GM18870 (cell line): ENCODE results near the gene MB21D2.
A peak's percentile ranks its signal among the peaks of the same experiment; 100 is the strongest.
"Not testable (repeated sequence)": the region's sequence is repeated elsewhere in the genome, so short reads cannot be mapped to it uniquely, and the experiment has no call there.

Experiments
- ATAC-seq: cut with Tn5 transposase; IDR thresholded peaks from one replicate; pipeline ENCODE4 v1.9.1; 2021; ENCODE audit warnings: moderate library complexity; ENCODE audit not compliant: unreplicated experiment

Gene MB21D2, protein sequence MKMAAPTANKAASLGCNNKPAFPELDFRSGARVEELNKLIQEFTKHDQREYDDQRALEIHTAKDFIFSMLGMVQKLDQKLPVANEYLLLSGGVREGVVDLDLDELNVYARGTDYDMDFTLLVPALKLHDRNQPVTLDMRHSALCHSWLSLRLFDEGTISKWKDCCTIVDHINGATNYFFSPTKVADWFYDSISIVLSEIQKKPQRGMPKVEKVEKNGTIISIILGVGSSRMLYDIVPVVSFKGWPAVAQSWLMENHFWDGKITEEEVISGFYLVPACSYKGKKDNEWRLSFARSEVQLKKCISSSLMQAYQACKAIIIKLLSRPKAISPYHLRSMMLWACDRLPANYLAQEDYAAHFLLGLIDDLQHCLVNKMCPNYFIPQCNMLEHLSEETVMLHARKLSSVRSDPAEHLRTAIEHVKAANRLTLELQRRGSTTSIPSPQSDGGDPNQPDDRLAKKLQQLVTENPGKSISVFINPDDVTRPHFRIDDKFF

DNA sequence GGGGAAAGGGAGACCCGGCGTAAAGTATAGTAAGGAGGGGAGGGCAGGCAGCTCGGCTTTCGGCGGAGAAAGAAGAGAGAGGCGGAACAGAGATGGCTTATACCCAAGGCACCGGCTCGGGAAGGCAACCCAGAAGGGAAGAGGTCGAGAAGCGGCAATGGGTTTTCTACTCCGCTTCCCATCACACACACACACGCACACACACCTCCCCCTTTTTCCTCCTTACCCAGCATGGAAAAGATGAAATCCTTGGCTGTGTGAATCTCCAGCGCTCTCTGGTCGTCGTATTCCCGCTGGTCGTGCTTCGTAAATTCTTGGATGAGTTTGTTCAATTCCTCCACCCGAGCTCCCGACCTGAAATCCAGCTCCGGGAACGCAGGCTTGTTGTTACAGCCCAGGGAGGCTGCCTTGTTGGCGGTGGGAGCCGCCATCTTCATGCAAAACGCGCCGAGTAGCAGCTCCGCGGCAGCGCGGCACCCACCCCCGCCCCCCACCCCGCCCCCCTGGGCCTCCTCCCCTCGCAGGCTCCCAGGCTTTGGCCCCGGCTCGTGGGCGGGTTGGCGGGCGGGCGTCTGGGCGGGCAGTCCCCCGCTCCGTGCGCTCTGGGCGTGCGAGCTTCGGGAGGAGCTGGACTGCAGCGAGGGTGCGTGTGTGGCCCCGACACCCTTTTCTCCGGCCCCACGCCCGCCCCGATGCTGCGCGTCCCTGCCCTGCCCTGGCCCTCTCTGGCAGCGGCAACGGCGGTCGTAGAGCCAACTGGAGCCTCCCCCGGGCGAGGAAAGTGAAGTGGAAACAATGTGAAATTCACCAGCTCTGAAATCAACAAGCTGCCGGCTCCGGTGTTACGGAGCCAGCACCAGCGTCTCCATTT lies at the start of gene MB21D2:
TSS of gene MB21D2 (minus strand) at position 453 of the 871 bp plus-strand sequence. CDS start at position 437, 16 bp downstream.
- peak; percentile 47 for ATAC-seq

GRCh38 chr3:192964959-192965719 lies 47.5 kb upstream of the MB21D2 start:
- ATAC-seq = not testable (repeated sequence)

DNA sequence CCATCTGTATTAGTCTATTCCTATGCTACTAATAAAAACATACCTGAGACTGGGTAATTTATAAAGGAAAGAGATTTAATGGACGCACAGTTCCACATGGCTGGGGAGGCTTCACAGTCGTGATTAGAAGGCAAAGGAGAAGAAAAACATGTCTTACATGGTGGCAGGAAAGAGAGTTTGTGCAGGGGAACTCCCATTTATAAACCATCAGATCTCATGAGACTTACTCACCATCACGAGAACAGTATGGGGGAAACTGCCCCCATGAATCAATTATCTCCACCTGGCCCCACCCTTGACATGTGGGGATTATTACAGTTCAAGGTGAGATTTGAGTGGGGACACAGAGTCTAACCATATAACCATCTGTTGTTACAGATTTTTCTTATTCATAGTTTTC lies 42.1 kb upstream of the MB21D2 start:
- ATAC-seq = no peak

DNA sequence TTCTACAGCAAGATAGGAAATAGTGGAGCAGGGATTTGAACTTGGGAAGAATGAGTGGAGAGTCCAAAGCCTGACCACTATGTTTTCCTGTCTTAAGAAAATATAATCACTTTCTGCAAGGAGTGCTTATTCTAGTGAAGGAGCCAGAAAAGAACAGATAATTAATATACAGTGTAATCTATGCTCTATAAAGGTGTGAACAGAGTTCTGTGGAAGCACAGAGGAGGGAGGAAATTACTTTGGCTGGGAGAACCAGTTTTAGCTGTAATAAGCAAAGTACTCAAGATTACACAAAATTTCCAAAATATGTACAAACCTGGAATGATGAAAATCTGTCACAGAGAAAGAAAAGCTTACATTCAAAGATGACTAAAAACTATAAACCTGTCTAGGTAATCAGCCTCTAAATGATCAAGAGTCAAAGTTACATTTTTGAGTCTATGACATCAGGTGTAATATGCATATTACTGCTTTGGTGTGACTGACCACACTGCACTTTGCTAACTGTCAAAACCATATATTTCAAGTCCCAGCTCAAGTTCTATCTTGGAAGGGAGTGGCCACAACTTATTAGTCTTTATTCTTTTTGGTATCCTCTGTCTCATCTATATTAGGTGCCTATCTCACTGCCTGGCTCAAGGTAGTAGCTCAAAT lies 40.7 kb upstream of the MB21D2 start:
- ATAC-seq = no peak

DNA sequence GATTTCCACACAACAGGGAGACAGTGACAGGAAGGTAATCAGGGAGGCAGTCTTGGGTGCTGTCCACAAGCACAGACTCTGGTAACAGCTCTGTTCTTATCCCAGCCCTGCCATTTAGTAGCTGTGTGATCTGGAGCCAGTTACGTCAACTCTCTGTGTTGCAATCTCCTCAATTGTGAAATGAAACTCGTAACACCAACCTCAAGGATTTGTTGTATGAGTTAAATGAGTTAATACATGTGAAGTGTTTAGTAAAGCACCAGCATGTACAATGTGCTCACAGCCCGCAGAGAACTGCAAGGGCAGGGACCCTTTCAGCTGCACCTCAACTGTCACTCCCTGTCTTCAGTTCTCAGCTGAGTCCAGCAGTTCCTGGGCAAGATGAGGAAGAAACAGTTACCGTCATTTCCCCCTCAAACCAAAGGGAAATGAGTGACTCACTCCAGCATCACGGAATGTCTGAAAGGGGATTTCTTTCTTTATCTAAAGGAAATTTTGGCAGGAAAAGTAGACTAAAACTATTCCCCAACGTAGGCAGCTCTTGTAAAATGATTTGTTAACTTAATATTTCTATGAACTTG lies 39.9 kb upstream of the MB21D2 start:
- ATAC-seq = no peak

- ATAC-seq = no peak
Observed at GRCh38 chr3:192953926-192954325, 36.3 kb upstream of the MB21D2 start.

- ATAC-seq = no peak
Observed at GRCh38 chr3:192947421-192947820, 29.8 kb upstream of the MB21D2 start.

DNA sequence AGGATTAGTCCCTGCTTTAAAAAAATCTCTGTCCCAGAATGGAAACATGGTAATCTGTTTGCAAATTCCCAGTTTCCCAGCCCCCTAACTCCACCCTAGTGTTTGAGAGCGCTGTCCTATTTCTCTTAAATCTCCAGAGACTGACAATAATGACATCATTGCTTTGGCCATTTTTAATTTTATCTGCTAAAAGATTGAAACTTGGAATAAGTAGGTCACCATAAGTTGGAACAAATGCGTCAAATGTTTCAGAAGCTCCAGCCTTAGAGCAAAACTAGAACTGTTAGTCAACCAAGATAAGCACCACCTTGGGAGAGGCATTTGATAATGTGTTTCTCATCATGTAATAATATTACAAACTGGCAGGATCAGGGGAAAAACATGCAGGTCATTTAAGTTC lies 25.7 kb upstream of the MB21D2 start:
- no peak for ATAC-seq

DNA sequence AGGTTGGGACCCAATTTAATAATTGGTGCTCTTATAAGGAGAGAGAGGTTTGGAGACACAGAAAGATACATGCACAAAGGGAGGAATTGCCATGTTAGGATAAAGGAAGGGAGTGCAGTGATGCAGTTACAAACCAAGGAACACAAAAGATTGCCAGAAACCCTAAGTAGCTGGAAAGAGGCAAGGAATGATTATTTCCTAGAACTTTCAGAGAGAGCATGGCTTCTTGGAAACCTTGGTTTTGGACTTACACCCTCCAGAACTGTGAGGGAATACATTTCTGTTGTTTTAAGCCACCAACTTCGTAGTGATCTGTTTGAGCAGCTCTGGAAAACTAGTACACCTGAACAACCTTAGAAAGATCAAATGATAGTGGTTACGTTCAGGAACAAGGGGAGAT lies 25.0 kb upstream of the MB21D2 start:
- ATAC-seq = no peak

GRCh38 chr3:192940129-192940528 lies 22.5 kb upstream of the MB21D2 start:
- no peak for ATAC-seq

DNA sequence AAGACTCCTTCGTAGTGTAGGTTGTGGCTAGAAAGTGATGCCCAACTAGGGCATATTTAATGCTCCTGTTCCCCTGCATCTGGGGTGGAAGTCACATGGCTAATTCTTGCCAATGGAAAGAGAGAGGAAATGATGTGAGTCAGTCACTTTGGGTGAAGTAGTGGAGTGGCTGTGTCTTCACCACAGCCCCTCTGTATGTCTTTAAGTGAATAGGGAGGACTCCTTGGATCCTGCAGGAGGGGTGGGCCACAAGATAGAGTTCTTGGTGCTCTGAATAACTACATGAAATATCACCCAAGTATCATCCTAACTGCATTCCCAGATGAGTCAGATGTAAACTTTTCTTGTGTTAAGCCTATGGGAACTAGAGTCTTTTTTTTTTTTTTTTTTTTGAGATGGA lies 17.8 kb upstream of the MB21D2 start:
- no peak for ATAC-seq

DNA sequence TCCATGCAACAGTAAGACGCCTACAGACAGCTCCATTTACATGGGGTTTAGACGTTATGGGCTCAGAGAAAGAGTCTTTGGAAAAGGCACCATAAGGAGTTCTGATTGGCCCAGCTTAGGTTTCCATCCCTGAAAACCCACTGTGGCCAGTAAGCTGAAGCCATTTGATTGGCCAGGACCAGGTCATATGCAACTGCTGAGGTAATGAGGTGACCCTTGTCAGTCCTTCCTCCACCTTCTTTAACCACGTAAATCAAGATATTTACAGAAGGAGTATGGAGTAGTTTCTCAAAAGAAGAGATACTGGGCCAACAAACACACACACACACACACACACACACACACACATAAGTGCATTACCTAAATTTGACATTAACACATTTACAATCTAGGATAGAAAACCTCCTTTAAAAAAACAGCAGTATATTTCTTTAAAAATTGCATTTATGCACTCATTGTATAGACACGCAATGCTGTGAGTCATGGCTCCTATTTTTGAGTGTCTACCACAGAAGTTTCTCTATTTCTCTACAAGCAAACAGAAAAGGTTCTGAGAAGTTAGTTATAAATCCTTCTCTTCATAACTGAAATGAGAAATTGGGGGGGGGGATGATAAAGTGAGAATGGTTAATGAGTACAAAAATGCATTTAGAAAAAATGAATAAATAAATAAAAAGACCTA lies 16.3 kb upstream of the MB21D2 start:
- no peak for ATAC-seq

DNA sequence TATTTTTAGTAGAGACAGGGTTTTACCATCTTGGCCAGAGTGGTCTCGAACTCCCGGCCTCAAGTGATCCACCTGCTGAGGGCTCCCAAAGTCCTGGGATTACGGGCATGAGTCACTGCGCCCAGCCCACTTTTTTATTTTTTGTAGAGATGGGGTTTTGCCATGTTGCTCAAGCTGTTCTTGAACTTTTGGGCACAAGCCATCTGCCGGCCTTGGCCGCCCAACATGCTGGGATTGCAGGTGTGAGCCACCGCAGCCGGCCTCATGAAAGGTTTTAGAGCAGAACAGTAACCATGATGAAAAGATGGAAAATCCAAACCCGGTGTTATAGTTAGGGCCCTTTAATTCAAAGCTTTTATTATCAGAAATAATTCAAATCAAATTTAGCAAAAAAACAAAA lies 15.6 kb upstream of the MB21D2 start:
- ATAC-seq = no peak

DNA sequence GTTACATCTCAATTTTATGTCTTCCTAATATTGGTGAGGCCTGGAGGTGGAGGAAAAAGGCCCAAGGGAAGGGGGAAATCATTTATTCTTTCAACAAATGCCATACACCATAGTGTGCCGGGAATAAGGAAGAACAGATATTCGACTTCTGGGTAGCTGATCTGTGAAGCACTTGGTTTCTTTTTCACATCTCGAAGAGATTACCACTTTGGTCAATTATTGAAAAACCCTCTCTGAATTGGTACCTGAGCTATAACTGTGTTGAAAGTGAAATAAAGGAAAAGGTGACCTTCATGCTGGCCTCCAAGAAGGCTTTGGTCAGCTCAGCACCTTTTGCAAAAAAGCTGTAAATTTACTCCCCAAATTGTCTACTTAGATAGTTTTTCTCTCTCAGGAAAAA lies 14.2 kb upstream of the MB21D2 start:
- peak; percentile 79 for ATAC-seq

DNA sequence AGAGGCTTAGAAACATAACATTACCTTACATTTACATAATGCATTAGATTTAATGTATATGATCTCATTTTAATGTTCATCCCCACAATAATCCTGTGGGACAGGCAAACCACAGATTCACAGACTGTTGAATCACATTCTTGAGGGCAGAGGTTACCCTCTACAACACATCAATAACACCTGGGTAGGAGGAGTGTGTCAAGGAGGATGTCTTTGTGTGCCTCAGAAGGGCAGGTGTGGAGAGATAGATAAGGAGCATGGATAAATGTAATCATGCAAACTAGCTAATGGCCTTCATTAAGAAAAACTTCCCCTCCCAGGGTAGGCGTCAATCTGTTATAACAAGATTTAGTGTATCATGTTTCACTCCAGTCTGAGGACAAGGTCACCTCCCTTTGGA lies 12.9 kb upstream of the MB21D2 start:
- no peak for ATAC-seq

GRCh38 chr3:192929755-192930547 lies 12.3 kb upstream of the MB21D2 start:
- no peak for ATAC-seq

GRCh38 chr3:192929146-192929545 lies 11.5 kb upstream of the MB21D2 start:
- ATAC-seq = no peak

DNA sequence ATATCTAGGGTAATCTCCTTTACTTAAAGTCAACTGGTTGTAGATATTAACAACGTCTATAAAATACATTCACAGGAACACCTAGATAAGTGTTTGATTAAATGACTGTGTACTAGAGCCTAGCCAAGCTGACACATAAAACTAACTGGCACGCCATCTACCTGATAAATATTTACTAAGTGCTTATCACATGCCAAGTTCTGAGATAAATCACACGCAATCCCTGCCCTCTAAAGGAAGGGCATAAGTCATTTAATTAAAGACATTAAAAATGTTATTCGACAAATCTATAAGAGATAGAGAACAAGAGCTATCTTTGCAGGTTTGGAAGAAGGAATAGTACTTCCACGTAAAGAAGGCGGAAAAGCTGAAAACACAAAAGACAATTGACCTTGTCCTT lies 11.1 kb upstream of the MB21D2 start:
- no peak for ATAC-seq

DNA sequence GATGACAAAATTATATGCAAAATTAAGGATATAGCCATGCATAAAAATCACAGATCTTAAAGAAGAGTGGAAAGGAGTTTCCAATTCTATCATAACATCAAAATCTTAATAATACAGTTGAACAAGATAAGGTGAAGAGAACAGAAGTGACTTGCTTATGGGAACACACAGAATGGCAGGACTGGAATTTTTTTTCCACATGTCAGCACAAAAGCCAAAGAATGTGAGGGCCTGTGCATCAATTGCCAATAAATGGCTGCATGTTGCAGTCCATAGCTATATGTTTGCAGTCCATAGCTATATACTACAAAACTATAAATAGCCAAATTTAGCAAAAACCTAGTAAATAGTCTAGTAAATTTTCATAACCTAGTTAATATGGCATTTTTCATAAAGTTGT lies 10.4 kb upstream of the MB21D2 start:
- no peak for ATAC-seq
